Liver (tissue), 9 donors: ENCODE measurements around the gene FOXO1. TPM values are rescaled to one million over a fixed set of nuclear protein-coding genes. Genes with fewer than 3 reads are reported as not detected.
A peak's percentile ranks its signal among the peaks of the same experiment; 100 is the strongest.

Source experiments
- DNase-seq: peaks from one replicate; pipeline ENCODE4 v3.0.0-alpha.2; 2017; ENCODE audit warnings: low spot score
- H3K27ac ChIP-seq, 2 donors: one replicate each; pipeline ENCODE4 v1.7.0; 2013; ENCODE audit warnings: inconsistent platforms in 2 of 2, low read length in 2 of 2, control low read depth in 1 of 2, low read depth in 1 of 2, mild to moderate bottlenecking in 1 of 2
- H3K27me3 ChIP-seq, 4 donors: one replicate each; pipeline versions ENCODE4 v1.6.1 to v1.7.0; 2013; ENCODE audit warnings: low read length in 3 of 4, inconsistent platforms in 1 of 4, mild to moderate bottlenecking in 1 of 4, moderate library complexity in 1 of 4; ENCODE audit not compliant: control insufficient read depth in 4 of 4, insufficient read depth in 4 of 4
- H3K36me3 ChIP-seq, 4 donors: one replicate each; pipeline versions ENCODE4 v1.6.1 to v1.7.0; 2013; ENCODE audit warnings: low read length in 3 of 4, mild to moderate bottlenecking in 3 of 4, low read depth in 1 of 4, moderate library complexity in 1 of 4; ENCODE audit not compliant: control insufficient read depth in 4 of 4, insufficient read depth in 3 of 4
- H3K4me1 ChIP-seq, 4 donors: one replicate each; pipeline versions ENCODE4 v1.6.1 to v1.7.0; 2013; ENCODE audit warnings: low read length in 3 of 4, mild to moderate bottlenecking in 3 of 4, moderate library complexity in 1 of 4; ENCODE audit not compliant: control insufficient read depth in 4 of 4, insufficient read depth in 4 of 4
- H3K4me3 ChIP-seq, 3 donors: one replicate each; pipeline versions ENCODE4 v1.6.1 to v1.7.0; 2013; ENCODE audit warnings: low read length in 3 of 3, control low read depth in 1 of 3, low read depth in 1 of 3, mild to moderate bottlenecking in 1 of 3
- H3K9ac ChIP-seq, 2 donors: one replicate each; pipeline ENCODE4 v1.7.0; 2013; ENCODE audit warnings: low read length in 2 of 2, mild to moderate bottlenecking in 2 of 2, moderate library complexity in 2 of 2, control low read depth in 1 of 2, low read depth in 1 of 2
- H3K9me3 ChIP-seq, 4 donors: one replicate each; pipeline versions ENCODE4 v1.6.1 to v1.7.0; 2013; ENCODE audit warnings: low read length in 3 of 4; ENCODE audit not compliant: control insufficient read depth in 4 of 4
- EGR1 ChIP-seq, 2 donors: IDR thresholded peaks; 2 replicates each; pipeline ENCODE4 v1.6.1; 2016 to 2018; ENCODE audit warnings: antibody characterized with exemption in 2 of 2, low read depth in 2 of 2
- GABPA ChIP-seq, 2 donors: IDR thresholded peaks in 1 of 2; conservative IDR thresholded peaks in 1 of 2; 2 replicates each; pipeline ENCODE4 v1.6.1; 2016; ENCODE audit warnings: antibody characterized with exemption in 2 of 2, mild to moderate bottlenecking in 1 of 2, moderate library complexity in 1 of 2
- HNF4A ChIP-seq, 2 donors: conservative IDR thresholded peaks; 2 replicates each; pipeline ENCODE4 v1.6.1; 2016; ENCODE audit warnings: antibody characterized with exemption in 2 of 2, mild to moderate bottlenecking in 2 of 2
- HNF4G ChIP-seq: IDR thresholded peaks from 2 replicates; pipeline ENCODE4 v1.6.1; 2016; ENCODE audit warnings: antibody characterized with exemption
- NR2F2 ChIP-seq: IDR thresholded peaks from 2 replicates; pipeline ENCODE4 v1.6.1; 2016; ENCODE audit warnings: antibody characterized with exemption
- RAD21 ChIP-seq, 2 donors: IDR thresholded peaks; 2 replicates each; pipeline ENCODE4 v1.6.1; 2016; ENCODE audit warnings: antibody characterized with exemption in 2 of 2, mild to moderate bottlenecking in 2 of 2
- RXRA ChIP-seq, 2 donors: IDR thresholded peaks; 2 replicates each; pipeline ENCODE4 v1.6.1; 2017 to 2018; ENCODE audit warnings: antibody characterized with exemption in 2 of 2, mild to moderate bottlenecking in 1 of 2
- SP1 ChIP-seq: IDR thresholded peaks from 2 replicates; pipeline ENCODE4 v1.6.1; 2018; ENCODE audit warnings: antibody characterized with exemption, mild to moderate bottlenecking
- WGBS: extraction: QIAGEN DNeasy Blood & Tissue Kit; methylation state at CpG from one replicate; pipeline ENCODE4 v1.1.7; 2013; 5-methylcytosine and 5-hydroxymethylcytosine counted together
- polyA plus RNA-seq, 2 donors: library from polyadenylated mRNA; stranded (reverse) in 1 of 2; unstranded in 1 of 2; fragments of 200-250 nt in 1 of 2; fragments of >200 nt in 1 of 2; fragmentation: Nextera tagmentation in 1 of 2; extraction: Ambion mirVana in 1 of 2; gene quantifications; one replicate each; pipeline versions ENCODE4 v1.2.1 to v1.2.3, GENCODE V29; 2013 to 2015
- total RNA-seq, 2 donors: library from RNA; depleted of rRNA; stranded (reverse); fragments of >200 nt; gene quantifications; one replicate each; pipeline ENCODE4 v1.2.3, GENCODE V29; 2014
- TF ChIP-seq, protein P1 (sequence below): IDR thresholded peaks from 2 replicates; pipeline ENCODE4 v1.6.1; 2016; ENCODE audit warnings: antibody characterized with exemption
- TF ChIP-seq, protein P2 (sequence below): IDR thresholded peaks from 2 replicates; pipeline ENCODE4 v1.6.1; 2016; ENCODE audit warnings: antibody characterized with exemption
- donor health status: healthy.
- donor health status: healthy.
- donor health status: healthy.
- donor health status: healthy.
- donor health status: healthy.

FOXO1 gene
- total and polyA plus RNA-seq, 4 donors = 5.4 to 23.6 (median 8.6) TPM

DNA sequence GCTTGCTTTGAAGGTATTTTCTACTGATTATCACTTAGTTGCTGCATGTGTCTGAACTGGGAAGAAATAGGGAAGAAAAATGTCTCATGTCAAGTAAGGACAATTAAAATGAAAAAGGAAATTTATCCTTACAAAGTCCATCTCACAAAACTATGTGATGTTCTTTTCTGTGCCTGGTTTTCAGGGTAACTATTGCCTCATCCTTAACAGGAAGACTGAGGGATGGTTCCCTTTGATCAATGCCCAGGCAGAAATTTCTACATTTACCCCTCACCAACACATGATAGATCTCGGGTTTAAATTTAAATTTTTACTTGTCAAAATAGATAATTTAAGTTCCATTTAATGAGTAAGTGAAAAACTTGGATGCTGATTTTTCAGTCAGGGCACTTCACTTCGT is 3.9 kb upstream of the FOXO1 start:
- no peak for DNase-seq
- Histone ChIP-seq H3K9me3 (no peaks in the 10 kb centered on the region), H3K27ac (no peak overlapping the region), H3K4me3 (no peak overlapping the region), H3K27me3 (no peaks in the 10 kb centered on the region), H3K4me1 (peaks cover 2 to 3% (median 3%) of the 10 kb centered on the region in 4 donors), H3K9ac (no peak overlapping the region), H3K36me3 (no peaks in the 10 kb centered on the region)
- TF ChIP-seq GABPA (IDR thresholded peaks at IDR 0.05 in 1 of 2, conservative IDR thresholded peaks at IDR 0.05 in 1 of 2) (peak in 1 of 2 donors; percentile 13), RAD21 (IDR thresholded peaks at IDR 0.05) (peak; percentile 23 to 54), HNF4G (no peak), RXRA (IDR thresholded peaks at IDR 0.05) (peak; percentile 18 to 48), EGR1 (IDR thresholded peaks at IDR 0.05; ENCODE audit: low read depth in 2 of 2) (no peak), HNF4A (conservative IDR thresholded peaks at IDR 0.05) (peak; percentile 34 to 63), SP1 (peak; percentile 35)
- TF ChIP-seq, protein P1, sequence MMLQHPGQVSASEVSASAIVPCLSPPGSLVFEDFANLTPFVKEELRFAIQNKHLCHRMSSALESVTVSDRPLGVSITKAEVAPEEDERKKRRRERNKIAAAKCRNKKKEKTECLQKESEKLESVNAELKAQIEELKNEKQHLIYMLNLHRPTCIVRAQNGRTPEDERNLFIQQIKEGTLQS = peak; percentile 65
- 55% methylated on average over 2 of the region's 2 CpGs for WGBS

DNA sequence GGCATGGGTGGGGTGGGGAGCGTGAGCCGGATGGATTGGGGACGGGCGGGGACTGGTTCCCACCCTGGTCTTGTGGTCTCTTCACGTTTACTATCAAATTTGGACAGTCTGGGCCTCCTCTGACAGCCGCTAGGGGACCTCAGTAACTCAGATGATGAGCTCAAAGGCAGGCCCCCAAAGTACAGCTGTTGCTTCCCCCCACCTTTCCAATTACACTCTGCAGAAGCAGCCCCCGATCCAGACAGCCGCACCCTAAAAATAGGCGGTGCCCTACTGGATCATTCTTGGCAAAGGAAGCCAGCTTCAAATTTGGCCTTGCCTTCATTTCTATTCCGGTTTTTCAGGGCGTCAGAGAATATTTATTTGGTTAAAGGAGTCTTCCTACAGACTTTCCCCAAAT is 1.9 kb upstream of the FOXO1 start:
- WGBS = 75% methylated on average over 11 of the region's 11 CpGs
- Histone ChIP-seq H3K4me1 (peaks cover 3 to 7% (median 4%) of the 10 kb centered on the region in 4 donors), H3K36me3 (no peaks in the 10 kb centered on the region), H3K9ac (no peak overlapping the region), H3K27ac (no peak overlapping the region), H3K9me3 (no peaks in the 10 kb centered on the region), H3K27me3 (no peaks in the 10 kb centered on the region), H3K4me3 (no peak overlapping the region)
- TF ChIP-seq RAD21 (IDR thresholded peaks at IDR 0.05) (peak in 1 of 2 donors; percentile 15), RXRA (IDR thresholded peaks at IDR 0.05) (no peak)
- peak; percentile 45 for DNase-seq

DNA sequence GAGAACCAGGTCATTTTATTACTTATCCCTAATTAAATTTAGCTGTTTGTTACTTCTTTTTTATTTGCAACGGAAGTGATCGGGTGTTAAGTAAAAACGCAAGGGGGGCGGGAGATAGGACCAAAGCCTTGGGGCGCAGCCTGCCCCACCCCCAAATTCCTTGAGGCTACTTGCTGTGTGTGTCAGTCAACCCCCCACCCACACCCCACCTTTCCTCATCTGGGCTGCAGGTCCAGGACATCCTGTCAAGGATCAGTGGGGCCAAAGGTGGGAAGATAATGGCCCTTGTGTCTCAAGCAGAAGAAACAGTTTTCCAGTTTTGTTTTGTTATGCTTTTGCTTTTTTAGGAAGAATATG is 1.2 kb upstream of the FOXO1 start:
- peak overlapping the region; percentile 88 to 99 for H3K27ac ChIP-seq
- no peaks in the 10 kb centered on the region for H3K27me3 ChIP-seq
- DNase-seq = no peak
- no peaks in the 10 kb centered on the region for H3K9me3 ChIP-seq
- WGBS = 32% methylated on average over 5 of the region's 5 CpGs
- peak overlapping the region; percentile 64 to 92 (median 83) for H3K4me3 ChIP-seq
- TF ChIP-seq NR2F2 = peak; percentile 30
- TF ChIP-seq, protein P2, sequence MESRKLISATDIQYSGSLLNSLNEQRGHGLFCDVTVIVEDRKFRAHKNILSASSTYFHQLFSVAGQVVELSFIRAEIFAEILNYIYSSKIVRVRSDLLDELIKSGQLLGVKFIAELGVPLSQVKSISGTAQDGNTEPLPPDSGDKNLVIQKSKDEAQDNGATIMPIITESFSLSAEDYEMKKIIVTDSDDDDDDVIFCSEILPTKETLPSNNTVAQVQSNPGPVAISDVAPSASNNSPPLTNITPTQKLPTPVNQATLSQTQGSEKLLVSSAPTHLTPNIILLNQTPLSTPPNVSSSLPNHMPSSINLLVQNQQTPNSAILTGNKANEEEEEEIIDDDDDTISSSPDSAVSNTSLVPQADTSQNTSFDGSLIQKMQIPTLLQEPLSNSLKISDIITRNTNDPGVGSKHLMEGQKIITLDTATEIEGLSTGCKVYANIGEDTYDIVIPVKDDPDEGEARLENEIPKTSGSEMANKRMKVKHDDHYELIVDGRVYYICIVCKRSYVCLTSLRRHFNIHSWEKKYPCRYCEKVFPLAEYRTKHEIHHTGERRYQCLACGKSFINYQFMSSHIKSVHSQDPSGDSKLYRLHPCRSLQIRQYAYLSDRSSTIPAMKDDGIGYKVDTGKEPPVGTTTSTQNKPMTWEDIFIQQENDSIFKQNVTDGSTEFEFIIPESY = no peak
- H3K9ac ChIP-seq = peak overlapping the region; percentile 47 to 77
- H3K36me3 ChIP-seq = no peaks in the 10 kb centered on the region
- H3K4me1 ChIP-seq = peaks cover 3 to 10% (median 7%) of the 10 kb centered on the region in 4 donors

DNA sequence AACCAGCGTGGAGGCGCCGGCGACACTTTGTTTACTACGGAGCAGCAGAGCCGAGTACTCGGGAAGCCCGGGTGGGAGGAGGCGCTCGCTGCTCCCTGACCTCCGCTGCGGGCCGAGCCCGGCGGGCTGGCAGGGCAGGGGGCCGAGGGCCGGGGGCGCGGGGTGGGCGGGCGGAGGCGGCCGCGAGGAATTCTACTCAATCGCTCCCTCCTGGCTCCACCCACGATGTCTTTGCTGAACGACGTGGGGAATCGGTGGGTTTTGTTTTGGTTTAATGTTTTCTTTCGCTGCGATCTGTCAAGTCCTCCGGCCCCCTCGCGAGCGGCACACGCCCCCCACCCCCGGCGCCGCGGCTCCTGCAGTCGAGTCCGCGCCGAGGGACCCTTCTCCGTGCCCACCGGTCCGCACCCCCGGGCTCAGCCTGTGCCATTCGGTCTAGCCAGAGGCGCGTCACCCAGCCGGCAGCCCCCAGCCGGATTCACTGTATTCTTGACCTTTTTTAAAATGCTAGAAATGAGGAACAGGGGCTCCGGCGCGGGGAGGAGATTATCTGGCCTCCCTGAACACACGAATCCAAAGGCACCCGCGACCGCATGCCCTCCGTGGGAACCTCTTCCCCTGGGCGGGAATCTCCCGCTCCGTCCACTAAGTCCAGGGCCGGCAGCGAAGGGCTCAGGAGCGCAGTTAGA is 636 bp upstream of the FOXO1 start:
- TF ChIP-seq NR2F2 = no peak
- peak in 1 of 2 donors; percentile 9 for TF ChIP-seq RAD21 (IDR thresholded peaks at IDR 0.05)
- no peaks in the 10 kb centered on the region for H3K36me3 ChIP-seq
- peak overlapping the region; percentile 47 to 77 for H3K9ac ChIP-seq
- H3K27ac ChIP-seq = peak overlapping the region; percentile 88 to 99
- DNase-seq = peak; percentile 54
- H3K27me3 ChIP-seq = no peaks in the 10 kb centered on the region
- no peaks in the 10 kb centered on the region for H3K9me3 ChIP-seq
- WGBS = under 1% methylated on average over 67 of the region's 67 CpGs
- H3K4me3 ChIP-seq = peak overlapping the region; percentile 64 to 92 (median 83)
- H3K4me1 ChIP-seq = peaks cover 3 to 10% (median 8%) of the 10 kb centered on the region in 4 donors
